OCI-LY7 (cell line): ENCODE data around the gene FN1. TPM values are rescaled to one million over a fixed set of nuclear protein-coding genes. Genes with fewer than 3 reads are reported as not detected.

Source experiments
- BruUV-seq: library from RNA; stranded (reverse); fragments of 400-500 nt; replicated peaks from 2 replicates; lab custom pipeline; 2021; lab: Mats Ljungman, UMichigan
- CTCF ChIA-PET: fragments of 300-600 bp; sonication (Branson Sonifier 250); formaldehyde crosslinking; loops from one replicate; lab custom pipeline; 2022; ENCODE audit warnings: antibody characterized with exemption; ENCODE audit not compliant: unreplicated experiment; lab: Charles Lee
- POLR2A ChIA-PET: fragments of 300-600 bp; sonication (Branson Sonifier 250); formaldehyde crosslinking; loops from one replicate; lab custom pipeline; 2022; ENCODE audit warnings: antibody characterized with exemption; lab: Charles Lee
- DNase-seq: peaks from one replicate; pipeline ENCODE4 v3.0.0-alpha.2; 2015; ENCODE audit warnings: low spot score
- H2AFZ ChIP-seq: fragments of 200-600 bp; sonication (generic), shearing (Covaris generic); 2 replicates; pipeline ENCODE4 v1.6.1; 2014; ENCODE audit warnings: mild to moderate bottlenecking, antibody characterized with exemption, low read length, moderate library complexity
- H3K27ac ChIP-seq: fragments of 200-600 bp; sonication (generic); 2 replicates; pipeline ENCODE4 v1.5.1; 2014; ENCODE audit warnings: mixed run types, low read depth, mild to moderate bottlenecking, moderate library complexity, low read length, inconsistent platforms; ENCODE audit not compliant: poor library complexity, severe bottlenecking
- H3K36me3 ChIP-seq: fragments of 200-600 bp; sonication (generic); 2 replicates; pipeline ENCODE4 v1.6.1; 2014; ENCODE audit warnings: mild to moderate bottlenecking, antibody characterized with exemption, low read length, moderate library complexity, mixed read lengths; ENCODE audit not compliant: insufficient read depth
- H3K4me1 ChIP-seq: fragments of 200-600 bp; sonication (generic); 2 replicates; pipeline ENCODE4 v1.5.1; 2014; ENCODE audit warnings: mild to moderate bottlenecking, low read length; ENCODE audit not compliant: insufficient read depth, poor library complexity, severe bottlenecking
- H3K4me2 ChIP-seq: fragments of 200-600 bp; sonication (generic); 2 replicates; pipeline ENCODE4 v1.6.1; 2014; ENCODE audit warnings: mild to moderate bottlenecking, low read length
- H3K4me3 ChIP-seq: fragments of 200-600 bp; sonication (generic); 2 replicates; pipeline ENCODE4 v1.5.1; 2014; ENCODE audit warnings: mild to moderate bottlenecking, low read depth, low read length; ENCODE audit not compliant: poor library complexity, severe bottlenecking
- H3K79me2 ChIP-seq: fragments of 200-600 bp; sonication (generic); 2 replicates; pipeline ENCODE4 v1.6.1; 2016; ENCODE audit warnings: low read depth, mild to moderate bottlenecking, low read length, moderate library complexity, mixed read lengths; ENCODE audit not compliant: insufficient read depth
- H3K9me2 ChIP-seq: fragments of 200-600 bp; sonication (generic); 2 replicates; pipeline ENCODE4 v1.6.1; 2016; ENCODE audit warnings: mild to moderate bottlenecking, low read length, mixed read lengths; ENCODE audit not compliant: insufficient read depth
- H3K9me3 ChIP-seq: fragments of 200-600 bp; sonication (generic); 2 replicates; pipeline ENCODE4 v1.6.1; 2014; ENCODE audit warnings: mild to moderate bottlenecking, mixed run types, low read length, mixed read lengths
- H4K20me1 ChIP-seq: fragments of 200-600 bp; sonication (generic); 2 replicates; pipeline ENCODE4 v1.6.1; 2014; ENCODE audit warnings: mild to moderate bottlenecking, antibody characterized with exemption, low read length, moderate library complexity, mixed read lengths; ENCODE audit not compliant: insufficient read depth
- CTCF ChIP-seq: fragments of 200-600 bp; sonication (generic); conservative IDR thresholded peaks from 2 replicates; pipeline ENCODE4 v1.5.1; 2014; ENCODE audit warnings: mild to moderate bottlenecking, antibody characterized with exemption, low read length, moderate library complexity, mixed read lengths
- EZH2phosphoT487 ChIP-seq: fragments of 200-600 bp; sonication (generic); IDR thresholded peaks from 2 replicates; pipeline ENCODE4 v1.6.1; 2018; ENCODE audit warnings: low read depth, borderline replicate concordance, mild to moderate bottlenecking, mixed run types, antibody characterized with exemption, low read length, moderate library complexity, mixed read lengths
- intact Hi-C: fragments of 100-400 bp; cut with micrococcal nuclease; formaldehyde crosslinking; loops from one replicate; pipeline ENCODE4 v1.10.0; 2022; ENCODE audit not compliant: unreplicated experiment
- total RNA-seq, 2 experiments: library from RNA; depleted of rRNA in 1 of 2; stranded (reverse); fragments of >200 nt in 1 of 2; shearing (Covaris generic) in 1 of 2; gene quantifications; 2 replicates each; pipeline ENCODE4 v1.2.3, GENCODE V29; 2014 to 2022

The FN1 gene
- total RNA-seq, 2 experiments from 2014 or later, result 1.3 TPM; not detected in 1

GRCh38 chr2:215434447-215435279 lies 1.2 kb downstream of the FN1 start:
- no peak overlapping the region for H3K4me3 ChIP-seq
- POLR2A ChIA-PET, result no interaction called here

GRCh38 chr2:215432759-215433594 lies 2.9 kb downstream of the FN1 start:
- ChIA-PET CTCF (interaction anchor here (0.5 kb wide), 1 partner anchor 413 kb away, joined by 3 read pairs; no protein-coding TSS in a partner anchor), POLR2A (no interaction called here)
- H3K4me3 ChIP-seq, result no peak overlapping the region
- intact Hi-C loops, result no loop called here
- H3K79me2 ChIP-seq, result no peaks in the 10 kb centered on the region
- H3K36me3 ChIP-seq, result no peaks in the 10 kb centered on the region
- no peaks in the 10 kb centered on the region for H4K20me1 ChIP-seq
- DNase-seq, result no peak
- TF ChIP-seq CTCF (no peak), EZH2phosphoT487 (no peak)
- no peak overlapping the region for H2AFZ ChIP-seq
- H3K4me1 ChIP-seq, result no peaks in the 10 kb centered on the region
- no peak overlapping the region for H3K4me2 ChIP-seq
- no peaks in the 10 kb centered on the region for H3K9me3 ChIP-seq
- no peak overlapping the region for H3K27ac ChIP-seq
- no TSS peak for BruUV-seq
- H3K9me2 ChIP-seq, result no peaks in the 10 kb centered on the region

More at GRCh38 chr2:215434447-215435279, 1.2 kb downstream of the FN1 start:
- TF ChIP-seq CTCF, result no peak
- TF ChIP-seq EZH2phosphoT487, result no peak
- H2AFZ ChIP-seq, result no peak overlapping the region
- DNase-seq, result no peak
- H3K4me1 ChIP-seq, result no peaks in the 10 kb centered on the region
- no peak overlapping the region for H3K27ac ChIP-seq
- H3K36me3 ChIP-seq, result no peaks in the 10 kb centered on the region
- no TSS peak for BruUV-seq
- CTCF ChIA-PET, result no interaction called here
- H3K9me3 ChIP-seq, result no peaks in the 10 kb centered on the region
- no peaks in the 10 kb centered on the region for H3K79me2 ChIP-seq
- intact Hi-C loops, result no loop called here
- H3K4me2 ChIP-seq, result no peak overlapping the region
- no peaks in the 10 kb centered on the region for H3K9me2 ChIP-seq
- no peaks in the 10 kb centered on the region for H4K20me1 ChIP-seq
